ENCODE results near the gene PIP5KL1. TPM values are rescaled to one million over a fixed set of nuclear protein-coding genes. Genes with fewer than 3 reads are reported as not detected.

PIP5KL1 gene
- total RNA-seq, 1 experiment from 2014 or later, result 23.4 TPM

- DNase-seq (ENCODE audit: low spot score), result no peak
- in situ Hi-C loops (cut with HindIII; ENCODE audit: low sequenced_read_pairs), result no loop called here
Observed at GRCh38 chr9:127905788-127906191, 24.8 kb downstream of the PIP5KL1 start.

GRCh38 chr9:127905004-127905728 lies 25.4 kb downstream of the PIP5KL1 start:
- no peak for DNase-seq (ENCODE audit: low spot score)
- in situ Hi-C loops (cut with HindIII; ENCODE audit: low sequenced_read_pairs), result no loop called here

- in situ Hi-C loops (cut with HindIII; ENCODE audit: low sequenced_read_pairs), result no loop called here
- no peak for DNase-seq (ENCODE audit: low spot score)
Observed at GRCh38 chr9:127904561-127905003, 26.0 kb downstream of the PIP5KL1 start.

GRCh38 chr9:127903557-127904475 lies 26.8 kb downstream of the PIP5KL1 start:
- no peak for DNase-seq (ENCODE audit: low spot score)
- in situ Hi-C loops (cut with HindIII; ENCODE audit: low sequenced_read_pairs), result no loop called here

GRCh38 chr9:127899128-127899943 lies 31.2 kb downstream of the PIP5KL1 start, which contains the start of gene ST6GALNAC6:
ST6GALNAC6 (minus strand) TSS chr9:127899603; CDS start chr9:127897981, 1,622 bp downstream.
- DNase-seq (ENCODE audit: low spot score), result peak; percentile 71

GRCh38 chr9:127898433-127899127 lies 32.0 kb downstream of the PIP5KL1 start:
- DNase-seq (ENCODE audit: low spot score), result no peak
- in situ Hi-C loops (cut with HindIII; ENCODE audit: low sequenced_read_pairs), result no loop called here

More at GRCh38 chr9:127899128-127899943, 31.2 kb downstream of the PIP5KL1 start, which contains the start of gene ST6GALNAC6:
- in situ Hi-C loops (cut with HindIII; ENCODE audit: low sequenced_read_pairs), result no loop called here

GRCh38 chr9:127897193-127897692 lies 33.3 kb downstream of the PIP5KL1 start:
- in situ Hi-C loops (cut with HindIII; ENCODE audit: low sequenced_read_pairs), result no loop called here
- DNase-seq (ENCODE audit: low spot score), result peak; percentile 93

- in situ Hi-C loops (cut with HindIII; ENCODE audit: low sequenced_read_pairs), result no loop called here
- no peak for DNase-seq (ENCODE audit: low spot score)
Observed at GRCh38 chr9:127896395-127897192, 34.0 kb downstream of the PIP5KL1 start.

GRCh38 chr9:127895811-127896210 lies 34.8 kb downstream of the PIP5KL1 start:
- in situ Hi-C loops (cut with HindIII; ENCODE audit: low sequenced_read_pairs), result no loop called here
- DNase-seq (ENCODE audit: low spot score), result no peak

GRCh38 chr9:127893392-127893791 lies 37.2 kb downstream of the PIP5KL1 start:
- in situ Hi-C loops (cut with HindIII; ENCODE audit: low sequenced_read_pairs), result no loop called here
- no peak for DNase-seq (ENCODE audit: low spot score)

- no peak for DNase-seq (ENCODE audit: low spot score)
- in situ Hi-C loops (cut with HindIII; ENCODE audit: low sequenced_read_pairs), result no loop called here
Observed at GRCh38 chr9:127892831-127893230, 37.7 kb downstream of the PIP5KL1 start.

- DNase-seq (ENCODE audit: low spot score), result no peak
- in situ Hi-C loops (cut with HindIII; ENCODE audit: low sequenced_read_pairs), result no loop called here
Observed at GRCh38 chr9:127890053-127890452, 40.5 kb downstream of the PIP5KL1 start.

- DNase-seq (ENCODE audit: low spot score), result no peak
- in situ Hi-C loops (cut with HindIII; ENCODE audit: low sequenced_read_pairs), result no loop called here
Observed at GRCh38 chr9:127887792-127888191, 42.8 kb downstream of the PIP5KL1 start.

- no peak for DNase-seq (ENCODE audit: low spot score)
- in situ Hi-C loops (cut with HindIII; ENCODE audit: low sequenced_read_pairs), result no loop called here
Observed at GRCh38 chr9:127886401-127886972, 44.1 kb downstream of the PIP5KL1 start.

- in situ Hi-C loops (cut with HindIII; ENCODE audit: low sequenced_read_pairs), result no loop called here
- no peak for DNase-seq (ENCODE audit: low spot score)
Observed at GRCh38 chr9:127885508-127886281, 44.9 kb downstream of the PIP5KL1 start.

- DNase-seq (ENCODE audit: low spot score), result no peak
Observed at GRCh38 chr9:127884976-127885490, 45.5 kb downstream of the PIP5KL1 start.

More at GRCh38 chr9:127884976-127885490, 45.5 kb downstream of the PIP5KL1 start:
- in situ Hi-C loops (cut with HindIII; ENCODE audit: low sequenced_read_pairs), result no loop called here

Measured in G401 (cell line).